Right lobe of liver (tissue), 4 donors: ENCODE measurements around the gene HDAC1.
"Not testable (repeated sequence)": the region's sequence is repeated elsewhere in the genome, so short reads cannot be mapped to it uniquely, and the experiment has no call there.

Source experiments
- POLR2A ChIP-seq: fragments of 450-650 bp; IDR thresholded peaks from one replicate; pipeline ENCODE4 v1.6.1; 2017; ENCODE audit warnings: antibody characterized with exemption, mild to moderate bottlenecking
- TF ChIP-seq, protein P1 (sequence below), 4 donors: fragments of 200-600 bp in 3 of 4; fragments of 450-650 bp in 1 of 4; IDR thresholded peaks; one replicate each; pipeline versions ENCODE4 v1.5.1 to v1.8.0; 2016 to 2022; ENCODE audit warnings: antibody characterized with exemption in 4 of 4, mild to moderate bottlenecking in 2 of 4
- donor health status: DM: no; HTN: no; CAD: no.
- donor health status: DM: no; HTN: no; CAD: no.
- donor health status: DM: no; HTN: yes; CAD: no.

DNA sequence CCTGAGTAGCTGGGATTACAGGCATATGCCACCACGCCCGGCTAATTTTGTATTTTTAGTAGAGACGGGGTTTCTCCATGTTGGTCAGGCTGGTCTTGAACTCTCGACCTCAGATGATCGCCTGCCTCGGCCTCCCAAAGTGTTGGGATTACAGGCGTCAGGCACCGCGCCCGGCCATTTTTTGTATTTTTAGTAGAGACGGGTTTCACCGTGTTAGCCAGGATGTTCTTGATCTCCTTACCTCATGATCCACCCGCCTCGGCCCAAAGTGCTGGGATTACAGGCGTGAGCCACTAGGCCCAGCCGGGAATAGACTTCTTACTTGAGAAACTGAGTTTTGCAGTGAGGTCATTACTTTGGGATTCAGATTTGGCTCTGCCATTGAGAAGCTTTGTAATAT is 6.3 kb downstream of the HDAC1 start:
- not testable (repeated sequence) for TF ChIP-seq POLR2A
- TF ChIP-seq, protein P1, sequence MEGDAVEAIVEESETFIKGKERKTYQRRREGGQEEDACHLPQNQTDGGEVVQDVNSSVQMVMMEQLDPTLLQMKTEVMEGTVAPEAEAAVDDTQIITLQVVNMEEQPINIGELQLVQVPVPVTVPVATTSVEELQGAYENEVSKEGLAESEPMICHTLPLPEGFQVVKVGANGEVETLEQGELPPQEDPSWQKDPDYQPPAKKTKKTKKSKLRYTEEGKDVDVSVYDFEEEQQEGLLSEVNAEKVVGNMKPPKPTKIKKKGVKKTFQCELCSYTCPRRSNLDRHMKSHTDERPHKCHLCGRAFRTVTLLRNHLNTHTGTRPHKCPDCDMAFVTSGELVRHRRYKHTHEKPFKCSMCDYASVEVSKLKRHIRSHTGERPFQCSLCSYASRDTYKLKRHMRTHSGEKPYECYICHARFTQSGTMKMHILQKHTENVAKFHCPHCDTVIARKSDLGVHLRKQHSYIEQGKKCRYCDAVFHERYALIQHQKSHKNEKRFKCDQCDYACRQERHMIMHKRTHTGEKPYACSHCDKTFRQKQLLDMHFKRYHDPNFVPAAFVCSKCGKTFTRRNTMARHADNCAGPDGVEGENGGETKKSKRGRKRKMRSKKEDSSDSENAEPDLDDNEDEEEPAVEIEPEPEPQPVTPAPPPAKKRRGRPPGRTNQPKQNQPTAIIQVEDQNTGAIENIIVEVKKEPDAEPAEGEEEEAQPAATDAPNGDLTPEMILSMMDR (IDR thresholded peaks at IDR 0.05) = not testable (repeated sequence)
